Measurements from ENCODE around the gene WAC. TPM values are rescaled to one million over a fixed set of nuclear protein-coding genes. Genes with fewer than 3 reads are reported as not detected.
A peak's percentile ranks its signal among the peaks of the same experiment; 100 is the strongest.

WAC gene
- total and polyA plus RNA-seq, 2 of the 13 experiments (the other 11 are each of a cell fraction or from before 2014, with no cell fraction given): 69.1 to 96.2 TPM

DNA sequence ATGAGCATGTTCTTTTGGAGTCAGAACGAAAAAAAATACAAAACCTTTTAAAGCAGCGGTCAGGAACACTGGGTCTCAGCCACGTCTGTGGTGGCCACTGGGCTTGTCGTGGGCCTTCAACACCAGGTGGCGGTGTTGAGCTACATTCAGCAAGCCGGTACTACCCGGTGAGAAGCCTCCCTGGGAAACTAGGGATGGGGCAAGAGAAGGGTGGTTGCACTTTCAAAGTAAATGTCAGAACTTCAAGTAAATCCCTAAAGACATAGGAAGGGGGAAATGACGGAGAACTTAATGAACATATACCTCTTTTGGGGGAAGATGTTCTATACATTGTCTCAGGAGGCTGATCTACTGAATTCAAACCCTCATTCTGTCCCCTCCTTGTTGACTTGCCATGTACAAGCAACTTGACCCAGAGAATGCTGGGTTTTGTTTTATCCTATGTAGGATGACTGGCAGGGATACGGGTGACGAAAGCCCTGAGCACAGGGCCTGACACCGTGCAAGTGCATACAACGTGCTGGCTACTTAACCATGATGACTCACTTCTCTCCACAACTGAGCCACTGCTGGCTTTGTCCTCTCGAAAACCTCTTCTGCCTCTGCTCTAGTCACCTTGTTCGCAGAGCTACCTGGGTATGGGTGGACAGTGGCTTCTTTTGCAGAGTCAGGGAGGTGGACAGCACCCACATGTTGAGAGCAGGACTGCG, 95.4 kb downstream of the WAC start:
- H3K9ac ChIP-seq (ENCODE audit: insufficient read depth, low read depth, low read length): no peak overlapping the region
- no peaks in the 10 kb centered on the region for H3K36me3 ChIP-seq (replicated peaks in 1 of 2; ENCODE audit: control insufficient read depth in 1 of 2, insufficient read depth in 2 of 2, low read length in 2 of 2)
- H3K4me3 ChIP-seq (replicated peaks in 1 of 3; ENCODE audit: insufficient read depth in 1 of 3, low read depth in 2 of 3, low read length in 3 of 3): no peak overlapping the region
- FAIRE-seq (peak; percentile 92), DNase-seq (ENCODE audit: low spot score) (peak; percentile 62), ATAC-seq (peak; percentile 87)
- H3K79me2 ChIP-seq (ENCODE audit: insufficient read depth, low read length): no peaks in the 10 kb centered on the region
- no peaks in the 10 kb centered on the region for H4K20me1 ChIP-seq (ENCODE audit: insufficient read depth, low read length)
- no peaks in the 10 kb centered on the region for H3K9me3 ChIP-seq (ENCODE audit: low read length)
- 0 out of 2 replicates have a peak overlapping the region, but pooled peaks have one; percentile 1 for H3K4me2 ChIP-seq (ENCODE audit: low read depth, low read length)
- in situ Hi-C loops (cut with HindIII; ENCODE audit: extremely low pct_ligation_motif_present, low pct_unique_long_range_greater_than_20kb) (no loop called here), intact Hi-C loops (cut with micrococcal nuclease; ENCODE audit: unreplicated experiment) (loop anchor here (1.0 to 2.0 kb wide), 2 partner anchors 34 to 676 kb away; no protein-coding TSS in a partner anchor)
- H3K27ac ChIP-seq (ENCODE audit: extremely low read length, insufficient read depth, low read length): no peak overlapping the region
- POLR2A ChIA-PET: no interaction called here
- 5% methylated on average over 11 of the region's 15 CpGs for WGBS (ENCODE audit: low lambda C conversion rate)
- peaks cover 16% of the 10 kb centered on the region for H3K4me1 ChIP-seq (ENCODE audit: insufficient read depth, low read length)
- peaks cover 0 to 4% of the 10 kb centered on the region in 2 experiments; a peak in 1 of 5 replicates for H3K27me3 ChIP-seq (ENCODE audit: control insufficient read depth in 1 of 2, insufficient read depth in 2 of 2, low read length in 2 of 2)
- CTCF ChIA-PET (ENCODE audit: low intra/inter-chr PET ratio, low total read pairs): interaction anchor here (0.9 to 1.9 kb wide), 4 partner anchors 500 to 676 kb away, joined by 3 to 14 read pairs (median 7); no protein-coding TSS in a partner anchor
- H2AFZ ChIP-seq (ENCODE audit: low read length): no peak overlapping the region
- no TSS peak for BruUV-seq (replicated peaks)
- TF ChIP-seq, protein P1, sequence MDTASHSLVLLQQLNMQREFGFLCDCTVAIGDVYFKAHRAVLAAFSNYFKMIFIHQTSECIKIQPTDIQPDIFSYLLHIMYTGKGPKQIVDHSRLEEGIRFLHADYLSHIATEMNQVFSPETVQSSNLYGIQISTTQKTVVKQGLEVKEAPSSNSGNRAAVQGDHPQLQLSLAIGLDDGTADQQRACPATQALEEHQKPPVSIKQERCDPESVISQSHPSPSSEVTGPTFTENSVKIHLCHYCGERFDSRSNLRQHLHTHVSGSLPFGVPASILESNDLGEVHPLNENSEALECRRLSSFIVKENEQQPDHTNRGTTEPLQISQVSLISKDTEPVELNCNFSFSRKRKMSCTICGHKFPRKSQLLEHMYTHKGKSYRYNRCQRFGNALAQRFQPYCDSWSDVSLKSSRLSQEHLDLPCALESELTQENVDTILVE (CRISPR knock-in tag; IDR thresholded peaks at IDR 0.05): no peak
- no peak for TF ChIP-seq ZNF136 (CRISPR knock-in tag; IDR thresholded peaks at IDR 0.05; ENCODE audit: low read depth)
- TF ChIP-seq, protein P2, sequence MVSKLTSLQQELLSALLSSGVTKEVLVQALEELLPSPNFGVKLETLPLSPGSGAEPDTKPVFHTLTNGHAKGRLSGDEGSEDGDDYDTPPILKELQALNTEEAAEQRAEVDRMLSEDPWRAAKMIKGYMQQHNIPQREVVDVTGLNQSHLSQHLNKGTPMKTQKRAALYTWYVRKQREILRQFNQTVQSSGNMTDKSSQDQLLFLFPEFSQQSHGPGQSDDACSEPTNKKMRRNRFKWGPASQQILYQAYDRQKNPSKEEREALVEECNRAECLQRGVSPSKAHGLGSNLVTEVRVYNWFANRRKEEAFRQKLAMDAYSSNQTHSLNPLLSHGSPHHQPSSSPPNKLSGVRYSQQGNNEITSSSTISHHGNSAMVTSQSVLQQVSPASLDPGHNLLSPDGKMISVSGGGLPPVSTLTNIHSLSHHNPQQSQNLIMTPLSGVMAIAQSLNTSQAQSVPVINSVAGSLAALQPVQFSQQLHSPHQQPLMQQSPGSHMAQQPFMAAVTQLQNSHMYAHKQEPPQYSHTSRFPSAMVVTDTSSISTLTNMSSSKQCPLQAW (CRISPR knock-in tag; IDR thresholded peaks at IDR 0.05): peak; percentile 31; the same call in 1 of the 2 replicates
- no peak for TF ChIP-seq SIN3A (IDR thresholded peaks at IDR 0.05; ENCODE audit: borderline replicate concordance, low read depth, low read length)
- no peak for TF ChIP-seq HOXD1 (CRISPR knock-in tag; IDR thresholded peaks at IDR 0.05)
- TF ChIP-seq ZNF570 (CRISPR knock-in tag; IDR thresholded peaks at IDR 0.05; ENCODE audit: borderline replicate concordance): no peak
- no peak for TF ChIP-seq ZNF3 (CRISPR knock-in tag; IDR thresholded peaks at IDR 0.05)
- TF ChIP-seq ZNF230 (CRISPR knock-in tag; IDR thresholded peaks at IDR 0.05): no peak
- TF ChIP-seq HES4 (CRISPR knock-in tag; IDR thresholded peaks at IDR 0.05; ENCODE audit: borderline replicate concordance): no peak
- TF ChIP-seq KLF6 (CRISPR knock-in tag; IDR thresholded peaks at IDR 0.05): no peak
- no peak for TF ChIP-seq ZNF564 (CRISPR knock-in tag; IDR thresholded peaks at IDR 0.05)
- no peak for TF ChIP-seq KAT7 (CRISPR knock-in tag; IDR thresholded peaks at IDR 0.05; ENCODE audit: borderline replicate concordance)
- peak; percentile 42; the same call in 1 of the 2 replicates for TF ChIP-seq KDM2A (CRISPR knock-in tag; IDR thresholded peaks at IDR 0.05; ENCODE audit: borderline replicate concordance, low read depth)
- TF ChIP-seq REPIN1 (CRISPR knock-in tag; IDR thresholded peaks at IDR 0.05; ENCODE audit: borderline replicate concordance, low read depth): peak; percentile 32; the same call in 1 of the 2 replicates
- no peak for TF ChIP-seq RARA (CRISPR knock-in tag; IDR thresholded peaks at IDR 0.05)
- TF ChIP-seq, protein P3, sequence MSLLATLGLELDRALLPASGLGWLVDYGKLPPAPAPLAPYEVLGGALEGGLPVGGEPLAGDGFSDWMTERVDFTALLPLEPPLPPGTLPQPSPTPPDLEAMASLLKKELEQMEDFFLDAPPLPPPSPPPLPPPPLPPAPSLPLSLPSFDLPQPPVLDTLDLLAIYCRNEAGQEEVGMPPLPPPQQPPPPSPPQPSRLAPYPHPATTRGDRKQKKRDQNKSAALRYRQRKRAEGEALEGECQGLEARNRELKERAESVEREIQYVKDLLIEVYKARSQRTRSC (CRISPR knock-in tag; IDR thresholded peaks at IDR 0.05; ENCODE audit: low read depth): no peak
- TF ChIP-seq FOSL2 (CRISPR knock-in tag; IDR thresholded peaks at IDR 0.05): peak; percentile 68
